ENCODE data around the gene TRRAP.

Gene TRRAP

GRCh38 chr7:99008921-99009530, 130.7 kb downstream of the TRRAP start:
- TF ChIP-seq CTCF (IDR thresholded peaks at IDR 0.05; ENCODE audit: low read depth, low read length) = no peak
- DNase-seq (ENCODE audit: low read depth in 2 of 2) = no peak
- no peak overlapping the region for H3K4me3 ChIP-seq (replicated peaks in 1 of 2; ENCODE audit: low read depth in 2 of 2, low read length in 2 of 2)

GRCh38 chr7:99010281-99010680, 131.9 kb downstream of the TRRAP start:
- H3K4me3 ChIP-seq (replicated peaks in 1 of 2; ENCODE audit: low read depth in 2 of 2, low read length in 2 of 2) = no peak overlapping the region
- no peak for TF ChIP-seq CTCF (IDR thresholded peaks at IDR 0.05; ENCODE audit: low read depth, low read length)
- DNase-seq (ENCODE audit: low read depth in 2 of 2) = no peak

- H3K4me3 ChIP-seq (replicated peaks in 1 of 2; ENCODE audit: low read depth in 2 of 2, low read length in 2 of 2) = no peak overlapping the region
- TF ChIP-seq CTCF (IDR thresholded peaks at IDR 0.05; ENCODE audit: low read depth, low read length) = no peak
- DNase-seq (ENCODE audit: low read depth in 2 of 2) = no peak
Observed at GRCh38 chr7:99011341-99011705, 133.0 kb downstream of the TRRAP start.

GRCh38 chr7:99011706-99012404, 133.5 kb downstream of the TRRAP start:
- H3K4me3 ChIP-seq (replicated peaks in 1 of 2; ENCODE audit: low read depth in 2 of 2, low read length in 2 of 2) = no peak overlapping the region
- TF ChIP-seq CTCF (IDR thresholded peaks at IDR 0.05; ENCODE audit: low read depth, low read length) = no peak
- DNase-seq (ENCODE audit: low read depth in 2 of 2) = no peak

GRCh38 chr7:99012722-99013121, 134.4 kb downstream of the TRRAP start:
- no peak overlapping the region for H3K4me3 ChIP-seq (replicated peaks in 1 of 2; ENCODE audit: low read depth in 2 of 2, low read length in 2 of 2)
- no peak for DNase-seq (ENCODE audit: low read depth in 2 of 2)
- no peak for TF ChIP-seq CTCF (IDR thresholded peaks at IDR 0.05; ENCODE audit: low read depth, low read length)

GRCh38 chr7:99013266-99014112, 135.2 kb downstream of the TRRAP start:
- H3K4me3 ChIP-seq (replicated peaks in 1 of 2; ENCODE audit: low read depth in 2 of 2, low read length in 2 of 2) = no peak overlapping the region
- TF ChIP-seq CTCF (IDR thresholded peaks at IDR 0.05; ENCODE audit: low read depth, low read length) = no peak
- no peak for DNase-seq (ENCODE audit: low read depth in 2 of 2)

Measured in cardiac fibroblast (primary cell).